Activated CD4-positive, CD25-positive, alpha-beta regulatory T cell treated with anti-CD3 and anti-CD28 coated beads, Interleukin-2, amount 50 U/mL, for 24 hours (primary cell): Measurements from ENCODE around the gene DMD.

Source experiments
- ATAC-seq, 2 donors: fragments of 150-1000 bp; cut with Tn5 transposase; one replicate each; pipeline ENCODE4 v1.10.0; 2021; ENCODE audit warnings: mild to moderate bottlenecking in 1 of 2, moderate library complexity in 1 of 2

Gene DMD

DNA sequence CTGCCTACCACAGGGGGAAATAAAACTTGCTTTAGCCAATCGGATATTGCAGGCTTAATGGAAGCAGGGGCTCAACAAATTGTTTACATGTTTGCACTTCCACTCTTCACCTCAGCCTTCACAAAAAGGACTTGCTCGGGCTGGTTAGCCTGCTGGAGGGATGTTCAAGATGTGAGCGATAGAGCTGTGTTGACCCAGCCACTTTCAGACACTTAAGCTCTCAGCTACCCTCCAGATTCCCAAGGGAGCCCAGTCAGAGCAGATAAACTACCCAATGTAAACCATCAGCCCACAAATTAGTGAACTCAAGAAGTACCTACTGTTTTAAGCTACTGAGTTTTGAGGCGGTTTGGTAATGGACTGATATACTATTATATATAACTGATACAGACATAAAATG is 1631.1 kb downstream of the DMD start:
- ATAC-seq = no peak

DNA sequence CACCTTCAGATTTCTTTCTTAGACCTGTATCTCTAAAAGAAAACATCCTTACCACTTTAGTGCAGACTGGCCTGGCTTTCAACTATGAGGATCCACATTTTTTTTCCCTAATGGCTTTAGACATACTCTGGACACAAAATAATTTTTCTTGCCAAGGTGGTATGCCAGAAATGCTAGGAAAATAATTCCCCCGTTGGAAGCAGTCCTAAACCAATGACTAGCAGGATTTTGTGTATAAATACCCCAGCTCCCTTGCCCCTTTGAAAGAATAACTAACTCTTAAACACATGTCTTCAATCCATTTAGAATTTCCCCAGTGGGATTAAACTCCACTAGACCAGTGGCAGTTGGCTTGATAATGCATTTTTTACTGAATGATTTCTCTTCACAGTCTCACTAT is 1639.0 kb downstream of the DMD start:
- ATAC-seq = no peak

DNA sequence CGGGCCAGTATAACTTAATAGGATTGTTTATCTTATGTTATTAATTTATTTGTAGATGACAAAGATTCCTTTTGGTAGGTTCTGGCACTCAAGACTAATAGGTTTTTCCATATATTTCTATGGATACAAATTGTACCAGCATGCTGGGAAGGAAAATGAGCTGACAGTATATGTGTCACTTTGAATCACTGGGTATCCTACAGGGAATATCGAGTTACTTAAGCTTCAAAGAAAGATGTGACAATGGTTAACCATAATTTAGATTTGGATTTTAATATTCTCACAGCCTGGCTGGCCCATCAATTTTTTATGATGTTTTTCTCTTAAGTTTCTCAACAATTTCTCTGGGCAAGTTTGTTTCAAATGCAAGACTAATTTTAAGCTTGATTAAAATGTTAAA is 1640.7 kb downstream of the DMD start:
- ATAC-seq = no peak

DNA sequence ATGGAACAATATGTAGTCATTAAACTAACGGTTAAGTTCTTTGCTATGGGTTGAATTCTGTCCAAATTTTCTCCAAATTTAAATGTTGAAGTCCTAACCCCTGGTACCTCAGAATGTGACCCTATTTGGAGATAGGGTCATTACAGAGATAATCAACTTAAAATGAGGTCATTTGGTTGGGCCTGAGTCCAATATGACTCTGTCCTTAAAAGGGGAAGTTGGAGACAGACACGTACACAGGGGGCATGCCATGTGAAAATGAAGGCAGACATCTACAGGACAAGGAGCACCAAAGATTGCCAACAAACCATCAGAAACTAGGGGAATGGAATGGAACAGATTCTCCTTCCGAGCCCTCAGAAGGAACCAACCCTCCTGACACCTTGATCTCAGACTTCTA is 1647.6 kb downstream of the DMD start:
- ATAC-seq = no peak

DNA sequence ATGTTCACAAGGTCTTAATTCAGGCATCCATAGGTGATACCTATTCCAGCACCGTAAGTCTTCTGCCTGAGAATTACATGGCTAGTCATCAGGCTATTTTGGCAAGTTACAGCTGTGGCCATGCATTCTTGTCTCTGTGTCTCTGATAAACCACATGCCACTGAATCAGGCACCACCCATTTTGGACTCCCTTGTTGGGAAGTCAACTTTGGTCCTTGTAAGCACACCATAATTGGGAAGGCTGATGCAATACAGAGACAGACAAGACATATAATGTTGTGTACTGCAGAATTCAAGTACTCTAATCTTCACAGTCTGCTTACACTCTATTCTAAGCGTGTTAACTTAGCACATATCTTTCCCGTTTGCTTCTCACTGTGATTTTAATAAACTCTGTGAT is 1655.8 kb downstream of the DMD start:
- no peak for ATAC-seq

DNA sequence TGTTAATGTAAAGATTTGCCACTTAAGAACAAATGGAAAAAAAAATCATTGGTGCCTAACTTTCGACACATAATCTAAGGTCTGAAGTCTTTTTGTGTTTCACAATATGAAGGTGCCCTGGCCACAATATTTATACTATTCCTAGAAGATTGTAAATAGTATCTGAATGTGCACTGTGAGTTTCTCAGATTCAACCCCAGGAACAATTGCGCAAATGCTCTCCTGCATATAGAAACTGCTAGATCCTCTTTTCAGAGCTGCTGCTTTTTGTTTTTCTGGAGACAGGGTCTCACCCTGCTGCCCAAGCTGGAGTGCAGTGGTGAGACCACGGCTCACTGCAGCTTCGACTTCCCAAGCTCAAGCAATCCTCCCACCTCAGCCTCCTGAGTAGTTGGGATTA is 1659.4 kb downstream of the DMD start:
- no peak for ATAC-seq

DNA sequence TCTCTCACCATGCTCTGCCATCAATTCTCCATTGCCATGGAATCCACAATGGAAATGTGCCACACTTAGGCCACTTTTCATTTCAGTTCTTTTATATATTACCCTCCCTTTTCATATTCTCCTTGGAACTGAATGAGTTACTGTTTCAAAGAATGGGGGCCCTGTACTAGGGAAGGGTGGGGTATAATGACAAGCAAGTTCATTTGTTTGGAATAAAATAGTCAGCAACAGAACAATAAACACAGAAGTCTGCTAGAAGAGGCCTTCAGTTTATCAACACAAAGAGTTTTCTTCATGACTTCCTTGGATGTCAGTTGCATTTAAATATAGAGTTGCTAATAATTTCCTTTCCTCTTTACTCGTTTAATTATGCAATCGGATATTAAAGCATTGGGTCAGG is 1661.2 kb downstream of the DMD start:
- no peak for ATAC-seq

DNA sequence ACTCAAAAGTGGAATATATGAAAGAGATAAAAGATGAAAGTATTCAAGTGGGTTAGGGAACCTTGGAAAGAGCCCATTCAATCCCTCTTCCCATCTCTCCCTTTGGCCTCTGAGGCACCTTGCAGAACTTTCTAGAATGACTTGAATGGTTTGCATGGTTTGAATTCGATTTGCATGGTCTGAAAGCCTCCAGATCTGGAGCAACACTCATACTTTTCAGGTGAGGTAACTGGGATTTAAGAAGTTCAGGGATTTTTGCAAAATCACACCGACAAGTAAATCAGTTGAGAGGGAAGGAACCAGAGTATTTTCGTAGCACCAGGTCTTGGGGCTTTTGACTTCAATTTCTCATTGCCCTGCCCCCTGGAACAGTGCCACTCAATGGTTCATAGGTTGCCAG is 1663.5 kb downstream of the DMD start:
- ATAC-seq = no peak

DNA sequence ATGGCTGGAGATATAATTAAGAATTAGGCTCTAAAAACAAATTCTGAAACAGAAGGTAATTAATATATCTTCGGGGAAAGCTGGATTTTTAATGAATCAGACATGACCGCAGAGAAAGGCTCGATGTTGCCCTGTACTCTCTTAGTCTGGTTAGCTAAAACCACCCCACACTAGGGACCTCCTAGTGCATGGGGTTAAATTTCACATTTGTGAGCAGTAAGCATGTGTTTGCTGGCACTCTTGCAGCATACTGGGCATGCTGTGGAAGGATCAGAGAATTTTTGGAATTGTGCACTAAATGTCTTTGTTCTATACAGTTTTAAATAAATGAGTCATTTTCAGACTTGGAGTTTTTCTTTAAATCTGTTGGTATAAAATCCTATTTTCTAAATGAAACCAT is 1663.9 kb downstream of the DMD start:
- no peak for ATAC-seq

DNA sequence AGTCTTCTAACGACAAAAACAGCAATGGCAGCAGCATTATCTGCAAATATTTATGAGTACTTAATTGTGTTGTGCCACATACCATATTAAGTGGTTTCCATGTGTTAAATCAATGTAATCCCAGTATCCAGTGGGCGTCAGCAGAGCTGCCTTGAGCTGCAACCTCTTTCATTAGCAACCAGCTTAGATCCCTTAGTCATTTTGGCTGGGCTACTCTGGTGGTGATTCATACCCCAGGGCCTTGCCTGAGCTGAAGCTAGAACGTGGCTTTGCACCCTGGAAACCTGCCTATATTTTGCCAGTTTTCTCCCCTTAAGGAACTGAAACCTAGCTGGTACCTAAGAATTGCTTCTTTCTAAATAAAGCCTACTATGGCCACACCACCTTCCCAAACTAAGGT is 1665.2 kb downstream of the DMD start:
- ATAC-seq = no peak

DNA sequence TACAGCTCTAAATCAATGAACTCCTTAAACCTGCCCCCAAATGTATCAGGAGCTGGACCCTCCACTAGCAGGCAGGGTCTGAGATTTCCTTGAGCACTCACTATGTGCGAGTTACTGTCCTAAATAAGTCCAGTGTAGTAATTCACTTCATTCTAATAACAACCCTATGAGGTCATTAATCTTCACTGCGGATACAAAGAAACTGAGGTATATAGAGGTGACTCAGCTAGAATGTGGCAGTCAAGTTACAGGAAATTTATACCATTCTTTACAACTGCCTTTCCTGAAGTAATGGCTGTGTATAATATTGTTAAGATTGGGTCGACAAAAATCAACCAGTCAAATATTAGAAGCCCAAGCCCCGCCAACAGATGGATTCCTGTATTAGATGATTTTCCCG is 1665.6 kb downstream of the DMD start:
- no peak for ATAC-seq

DNA sequence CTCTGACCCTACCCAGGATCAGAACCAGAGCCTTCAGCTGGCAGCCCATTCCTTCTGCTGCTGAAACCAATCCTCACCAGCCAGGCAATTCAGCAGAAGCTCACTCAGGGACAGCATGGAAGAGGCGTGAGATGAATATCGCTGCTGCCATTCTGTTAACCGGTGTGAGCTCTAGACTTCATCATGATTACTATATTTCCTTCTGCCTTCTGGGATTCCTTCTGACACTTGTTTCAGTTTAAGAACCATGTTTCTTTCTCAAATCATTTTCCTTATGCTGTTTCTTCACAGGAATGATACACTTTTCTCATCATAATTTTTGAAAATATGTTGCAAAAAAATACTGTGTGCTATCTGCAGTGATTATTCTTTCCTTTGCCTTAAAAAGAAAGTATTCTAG is 1666.2 kb downstream of the DMD start:
- no peak for ATAC-seq

DNA sequence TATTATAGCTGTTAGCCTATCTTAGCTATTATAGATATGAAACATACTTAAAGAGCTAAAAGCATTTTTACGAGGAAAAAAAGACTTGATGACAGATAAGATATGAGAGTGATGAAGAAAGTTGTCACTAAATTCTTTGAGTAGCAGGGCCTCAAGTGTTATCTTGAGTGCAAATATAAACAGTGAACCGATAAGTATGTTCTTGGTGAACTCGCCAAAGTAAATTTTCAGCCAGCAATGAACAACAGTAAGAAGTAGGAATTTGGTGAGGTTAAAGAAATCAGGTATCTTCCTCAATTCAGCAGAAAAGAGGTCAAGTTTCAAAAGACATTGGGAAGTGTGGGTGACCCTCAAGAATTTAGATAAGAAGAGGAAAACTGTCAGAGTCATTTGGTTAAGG is 1667.7 kb downstream of the DMD start:
- ATAC-seq = no peak

DNA sequence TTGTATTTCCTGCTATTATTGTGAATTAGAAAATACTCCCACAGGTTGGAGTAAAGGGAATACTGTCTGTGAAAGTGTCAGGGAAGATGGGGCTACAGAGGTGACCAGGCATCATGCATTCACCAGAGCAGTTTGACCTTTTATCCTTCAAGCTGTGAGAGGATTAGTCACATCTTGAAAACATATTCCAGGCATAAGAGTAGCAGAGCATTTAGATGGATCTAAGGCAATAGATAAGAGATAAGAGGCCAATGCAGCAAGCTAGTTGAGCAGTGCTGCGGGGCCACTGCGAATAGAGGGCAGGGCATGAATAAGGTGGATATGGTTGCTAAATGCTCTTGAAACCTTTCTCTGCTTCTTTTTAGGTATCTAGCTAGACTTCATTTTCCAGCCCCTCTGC is 1668.8 kb downstream of the DMD start:
- ATAC-seq = no peak

DNA sequence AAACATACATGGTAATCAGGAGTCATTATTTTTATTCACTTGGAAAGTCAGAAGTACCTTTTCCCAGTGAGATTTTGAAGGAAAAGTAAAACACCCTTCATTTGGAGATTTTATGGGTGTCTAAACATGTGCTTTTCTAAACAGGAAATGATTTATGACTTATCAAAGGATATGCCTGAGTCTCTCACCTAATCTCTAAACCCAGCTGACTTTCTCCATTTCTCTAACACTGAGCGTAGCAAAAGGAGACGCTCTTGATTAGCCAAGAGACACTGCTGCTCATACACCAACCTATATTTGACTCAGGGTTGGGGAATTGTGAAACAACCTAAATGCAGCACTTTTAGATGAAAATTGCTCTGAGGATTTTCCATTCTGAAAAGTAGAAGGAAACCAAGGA is 1671.0 kb downstream of the DMD start:
- ATAC-seq = no peak

DNA sequence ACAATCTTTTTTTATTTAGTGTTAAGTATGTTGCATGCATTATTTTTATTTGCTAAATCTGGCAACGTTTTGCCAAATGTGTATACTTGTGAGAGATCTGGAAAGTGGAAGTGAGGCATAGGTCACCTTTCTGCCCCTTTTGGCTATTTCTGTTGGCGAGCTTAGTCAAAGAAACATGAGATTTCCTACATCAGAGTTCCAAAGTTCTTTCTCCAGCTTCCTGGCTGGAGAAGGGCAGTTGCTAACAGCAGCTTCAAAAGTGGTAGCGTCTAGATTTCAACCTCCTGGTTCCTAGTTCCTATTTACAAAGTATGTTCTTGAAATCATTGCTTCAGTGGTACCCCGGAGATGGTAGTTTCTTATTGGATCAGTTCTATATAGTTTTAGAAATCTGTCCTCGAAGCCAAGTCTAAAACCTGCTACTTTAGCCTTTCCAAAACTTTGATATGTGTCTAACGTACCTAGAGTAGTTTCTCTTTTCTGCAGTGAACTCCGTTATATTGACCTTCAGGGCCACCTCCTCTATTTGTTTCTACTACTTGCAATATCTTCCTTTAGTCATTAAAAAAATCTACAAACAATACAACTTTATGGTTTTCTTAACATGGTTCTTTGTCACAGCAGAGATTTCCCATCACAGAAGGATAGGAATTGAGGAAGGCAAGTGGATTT is 1683.8 kb downstream of the DMD start:
- no peak for ATAC-seq

DNA sequence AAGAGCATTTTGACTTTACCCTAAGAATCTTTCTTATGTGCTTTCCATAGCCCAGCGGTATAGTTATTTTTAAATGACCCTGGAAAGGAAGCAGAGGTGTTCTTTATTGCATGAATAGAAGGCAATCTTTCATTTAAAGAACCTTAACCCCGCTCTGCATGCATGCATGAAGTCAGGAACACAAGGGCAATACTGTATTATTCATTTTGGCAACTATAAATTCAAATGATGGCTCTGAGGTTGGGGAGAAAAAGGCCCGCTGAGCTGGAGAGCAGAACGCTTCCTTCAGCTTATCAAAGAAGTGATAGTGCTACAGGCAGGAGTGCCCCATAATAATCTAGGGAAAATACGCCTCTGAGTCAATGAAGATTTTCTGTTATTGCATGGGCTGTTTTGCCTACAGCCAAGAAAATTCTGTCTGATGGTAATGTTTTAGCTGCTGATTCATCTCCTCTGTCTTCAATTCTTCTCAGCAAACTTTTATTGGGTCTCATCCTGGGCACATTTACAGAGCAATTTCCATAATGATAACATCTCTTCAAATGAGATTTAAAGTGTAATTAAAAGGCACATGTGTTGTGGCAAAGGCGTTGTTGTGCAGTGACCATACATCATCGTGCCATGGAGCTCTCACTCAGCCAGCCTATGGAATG is 1687.3 kb downstream of the DMD start:
- ATAC-seq = no peak

DNA sequence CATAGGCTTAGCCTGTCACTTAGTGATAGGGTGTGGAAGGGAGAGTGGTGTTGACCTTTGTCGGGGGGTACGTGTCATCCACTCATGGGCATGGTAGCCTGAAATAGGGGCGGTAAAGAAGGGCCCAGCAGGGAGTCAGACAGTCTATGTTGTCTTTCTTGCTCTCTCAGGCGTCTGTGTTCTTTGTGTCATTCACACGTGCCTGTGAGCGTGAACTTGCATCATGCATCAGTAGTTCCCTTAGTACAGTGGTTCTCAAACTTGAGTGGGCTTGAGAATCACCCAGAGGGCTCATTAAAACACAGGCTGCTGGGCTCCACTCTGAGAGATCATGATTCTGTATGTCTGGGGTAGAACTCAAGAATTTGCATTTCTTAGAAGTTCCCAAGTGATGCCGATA is 1688.6 kb downstream of the DMD start:
- no peak for ATAC-seq

DNA sequence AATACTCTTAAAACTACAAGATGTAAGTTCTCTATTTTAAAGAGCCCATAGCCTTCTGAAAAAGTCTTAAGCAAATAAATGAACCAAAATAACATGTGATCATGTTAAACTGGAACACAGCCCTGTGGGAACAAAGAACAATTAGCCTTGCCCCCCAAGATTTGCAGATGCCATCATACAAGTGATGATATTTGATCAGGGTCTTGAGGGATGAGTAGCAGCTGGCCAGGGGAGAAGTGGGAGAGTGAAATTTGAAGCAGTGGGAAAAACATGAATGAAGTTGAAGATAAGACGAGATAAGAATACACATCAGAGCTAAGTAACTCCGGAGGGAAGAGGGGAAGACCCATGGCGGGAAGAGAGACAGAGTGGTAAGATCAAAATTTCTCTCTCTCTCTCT is 1689.4 kb downstream of the DMD start:
- no peak for ATAC-seq

DNA sequence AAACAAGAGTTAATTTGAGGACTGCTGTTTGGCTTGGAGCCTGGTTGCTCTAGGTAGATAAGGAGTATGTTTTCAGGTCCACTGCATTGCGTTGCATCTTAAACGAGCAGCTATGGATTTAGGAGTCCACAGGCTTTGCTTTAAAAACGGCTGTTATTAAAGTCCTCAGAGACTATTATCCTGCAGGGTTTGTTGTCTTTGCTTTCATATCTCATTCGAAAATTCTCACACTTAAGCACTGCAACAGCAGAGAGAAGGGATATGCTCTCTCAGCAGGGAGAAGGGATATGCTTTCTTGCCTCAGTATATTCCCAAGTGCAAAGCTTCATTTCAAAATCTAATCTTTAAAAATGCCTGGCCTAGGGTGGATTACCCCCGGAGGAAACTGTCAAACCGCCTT is 1694.8 kb downstream of the DMD start:
- ATAC-seq = no peak

DNA sequence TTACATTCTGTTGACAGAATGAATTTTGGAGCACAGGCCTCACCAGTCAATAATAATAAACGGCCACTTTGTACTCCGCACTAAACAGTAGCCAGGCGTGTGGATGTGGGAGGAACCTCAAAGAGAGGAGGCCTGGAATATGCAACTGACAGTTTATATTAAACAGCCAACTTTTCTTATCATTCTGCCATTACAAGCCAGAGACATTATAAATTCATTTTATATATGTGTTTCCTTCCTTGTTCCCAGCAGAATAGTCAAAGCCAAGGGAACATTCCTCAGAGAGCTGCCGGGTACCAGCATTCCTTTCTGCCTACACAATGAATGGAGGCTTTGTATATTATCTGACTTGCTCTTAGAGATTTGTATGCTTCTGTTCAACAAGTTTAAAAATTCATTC is 1703.0 kb downstream of the DMD start:
- no peak for ATAC-seq

DNA sequence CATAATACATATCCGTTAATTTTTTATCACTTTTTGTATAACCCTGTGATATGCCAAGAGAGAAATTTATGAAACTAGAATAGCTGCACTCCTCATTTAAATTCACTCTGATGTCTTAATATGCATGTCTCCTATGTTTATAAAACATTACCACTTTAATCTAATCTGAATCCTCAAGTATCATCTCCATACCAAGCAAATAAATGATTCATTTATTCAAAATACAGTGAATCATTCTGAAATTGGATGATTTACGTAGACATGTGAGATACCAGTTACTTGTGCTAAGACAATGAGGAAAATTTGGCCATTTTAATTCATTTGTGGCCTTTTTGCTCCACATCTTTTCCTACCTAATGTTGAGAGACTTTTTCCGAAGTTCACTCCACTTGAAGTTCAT is 1704.4 kb downstream of the DMD start:
- ATAC-seq = no peak

DNA sequence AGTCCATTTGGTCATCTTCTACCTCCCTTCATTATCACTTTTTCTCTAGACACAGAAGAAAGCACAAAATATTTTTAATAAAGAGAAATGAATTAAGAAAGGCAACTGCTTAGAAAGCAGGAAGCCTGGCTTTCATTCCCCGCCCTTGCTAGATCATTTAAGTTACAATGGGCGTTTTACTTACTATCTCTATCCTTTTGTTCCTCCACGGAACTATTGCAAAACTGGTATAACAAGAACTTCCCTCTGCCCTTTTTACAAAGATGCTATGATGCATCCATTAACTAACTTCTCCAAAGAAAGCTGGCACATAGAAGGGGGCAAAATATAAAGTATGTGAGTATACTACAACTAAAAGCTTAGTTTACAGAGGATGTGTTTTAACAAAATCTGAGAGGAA is 1705.0 kb downstream of the DMD start:
- ATAC-seq = no peak

DNA sequence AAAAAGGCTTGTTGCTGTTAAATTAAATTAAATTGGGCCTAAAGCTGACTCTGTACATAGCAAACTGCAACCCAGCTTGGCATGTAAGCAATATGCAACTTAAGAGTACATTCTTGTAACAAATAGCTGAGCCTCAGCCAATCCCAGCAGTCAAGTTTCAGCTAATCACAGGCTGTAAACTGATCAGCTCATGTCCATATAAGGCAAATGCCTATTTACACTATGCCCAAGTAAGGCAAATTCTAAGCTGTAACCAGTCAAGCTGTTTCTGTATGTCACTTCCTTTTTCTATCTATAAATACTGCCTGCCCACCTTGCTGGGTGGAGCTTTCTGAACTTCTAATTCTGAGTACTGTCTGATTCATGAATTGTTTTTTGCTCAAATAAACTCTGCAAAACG is 1710.4 kb downstream of the DMD start:
- ATAC-seq = no peak

DNA sequence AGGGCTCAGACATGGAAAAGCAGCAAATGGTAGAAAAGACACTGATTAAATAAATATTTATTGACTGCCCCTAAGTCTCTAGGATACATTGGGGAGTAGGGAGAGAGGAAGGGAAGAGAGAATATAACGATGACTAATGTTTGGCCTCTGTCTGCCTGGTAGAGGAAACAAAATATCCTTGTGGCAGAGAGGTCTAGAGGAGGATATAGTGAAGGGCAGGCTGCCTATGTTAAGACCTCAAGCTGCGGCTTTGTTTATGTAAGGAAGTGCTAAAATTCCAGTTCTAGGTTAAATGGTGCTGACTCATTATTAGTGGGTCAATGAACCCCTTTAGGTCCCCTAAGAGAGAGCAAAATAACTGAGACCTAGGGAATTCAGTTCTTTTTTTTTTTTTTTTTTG is 1712.2 kb downstream of the DMD start:
- no peak for ATAC-seq
